NCI-H345 (cell line): ENCODE results near the gene PRRC2C.
"Not testable (repeated sequence)": the region's sequence is repeated elsewhere in the genome, so short reads cannot be mapped to it uniquely, and the experiment has no call there.

Source experiments
- DNase-seq: peaks from one replicate; lab custom pipeline; 2025; lab: John Stamatoyannopoulos, UW

The PRRC2C gene

DNA sequence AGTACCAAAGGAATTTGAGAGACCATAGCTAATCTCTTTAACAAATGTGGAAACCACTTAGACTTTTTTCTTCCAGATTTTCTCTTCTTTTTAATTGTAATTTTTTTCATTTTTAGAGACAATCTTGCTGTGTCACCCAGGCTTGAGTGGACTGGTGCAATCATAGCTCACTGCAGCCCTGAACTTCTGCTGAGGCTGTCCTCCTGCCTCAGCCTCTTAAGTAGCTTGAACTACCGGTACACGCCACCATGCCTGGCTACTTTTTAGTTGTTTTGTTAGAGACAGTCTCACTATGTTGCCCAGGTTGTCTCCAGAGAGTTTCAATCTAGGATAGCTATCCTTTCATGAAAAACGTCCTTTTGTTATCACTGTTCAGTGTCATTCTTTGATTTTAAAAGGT lies 15.0 kb downstream of the PRRC2C start:
- DNase-seq = no peak

- DNase-seq = no peak
These were observed 15.5 kb downstream of the PRRC2C start for GRCh38 chr1:171500803-171501202.

DNA sequence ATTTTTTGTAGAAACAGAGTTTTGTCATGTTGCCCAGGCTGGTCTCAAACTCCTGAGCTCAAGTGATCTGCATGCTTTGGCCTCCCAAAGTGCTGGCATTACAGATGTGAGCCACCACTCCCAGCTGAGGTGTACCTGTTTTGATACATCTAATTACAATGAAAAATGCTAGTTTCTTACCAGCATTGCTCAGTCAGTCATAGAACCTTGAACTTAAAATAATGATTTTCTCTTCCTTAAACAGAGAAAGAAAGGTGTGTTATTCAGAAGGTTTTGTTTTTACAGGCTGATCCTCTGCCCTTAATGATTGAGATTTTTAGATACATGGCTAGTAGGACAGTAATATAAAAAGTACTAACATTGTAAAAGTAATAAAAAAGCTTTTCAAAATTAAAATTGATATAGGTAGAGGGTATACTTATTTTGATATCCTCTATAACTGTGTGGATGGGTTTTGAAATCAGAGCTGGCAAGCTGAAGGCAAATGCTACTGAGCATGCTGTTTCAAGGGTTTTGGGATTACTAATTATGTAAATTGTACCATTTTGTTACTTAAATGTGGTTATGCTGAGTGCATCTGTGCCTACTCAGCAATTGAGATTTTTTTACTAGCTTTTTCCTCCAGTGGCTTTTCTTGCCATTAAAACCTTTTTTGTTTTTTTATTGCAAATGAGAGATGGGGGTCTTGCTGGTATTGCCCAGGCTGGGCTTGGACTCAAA lies 16.1 kb downstream of the PRRC2C start:
- no peak for DNase-seq

DNA sequence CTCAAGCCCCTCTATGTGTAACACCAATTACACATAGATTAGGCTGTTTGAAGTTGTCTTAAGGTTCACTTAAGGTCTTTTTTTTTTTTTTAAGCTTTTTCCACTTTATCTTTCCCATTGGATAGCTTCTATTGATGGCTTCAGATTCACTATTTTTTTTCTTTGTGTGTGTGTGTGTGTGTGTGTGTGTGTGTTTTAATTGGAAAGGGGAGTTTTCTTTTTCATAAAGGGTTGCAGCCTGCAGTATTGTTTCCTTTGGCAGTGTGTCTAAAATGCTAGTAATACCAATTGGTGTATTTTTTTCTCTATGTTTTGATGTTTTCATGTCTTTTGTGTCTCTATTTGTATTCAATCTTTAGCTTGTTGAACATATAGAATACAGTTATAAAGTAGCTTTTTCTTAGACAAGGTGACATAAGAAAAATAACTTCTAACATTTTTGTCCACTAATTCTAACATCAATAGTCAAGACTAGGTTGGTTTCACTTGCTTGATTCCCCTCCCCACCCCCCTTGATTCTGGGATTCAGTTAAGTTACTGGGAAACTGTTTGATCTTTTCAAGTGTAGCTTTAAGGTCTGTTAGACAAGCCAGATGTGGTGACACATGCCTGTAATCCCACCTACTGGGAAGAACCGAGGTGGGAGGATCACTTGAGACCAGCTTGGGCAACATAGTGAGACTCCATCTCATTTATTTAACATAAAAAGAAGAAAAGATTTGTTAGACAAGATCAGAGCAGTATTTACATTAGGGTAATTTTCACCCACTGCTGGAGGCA lies 21.4 kb downstream of the PRRC2C start:
- DNase-seq = no peak

GRCh38 chr1:171507435-171507834 lies 22.1 kb downstream of the PRRC2C start:
- DNase-seq = no peak

GRCh38 chr1:171509191-171509590 lies 23.9 kb downstream of the PRRC2C start:
- no peak for DNase-seq

- DNase-seq = no peak
These were observed 28.4 kb downstream of the PRRC2C start for GRCh38 chr1:171513743-171514142.

- DNase-seq = no peak
These were observed 30.0 kb downstream of the PRRC2C start for GRCh38 chr1:171515299-171515698.

DNA sequence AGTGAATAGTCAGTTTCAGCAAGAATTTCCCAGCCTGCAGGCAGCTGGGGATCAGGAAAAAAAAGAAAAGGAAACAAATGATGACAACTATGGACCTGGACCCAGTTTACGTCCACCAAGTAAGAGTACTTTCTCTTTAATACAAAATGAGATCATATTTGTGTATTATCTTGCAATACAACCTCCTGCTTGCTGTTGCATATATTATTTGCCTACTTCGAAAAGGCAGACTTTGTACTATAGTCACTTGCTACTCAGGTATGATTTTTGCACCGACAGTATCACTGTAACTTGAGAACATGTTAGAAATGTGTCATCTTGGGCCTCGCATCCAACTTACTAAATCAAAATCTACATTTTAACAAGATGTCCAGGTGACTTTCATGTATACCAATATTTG lies 30.4 kb downstream of the PRRC2C start:
- DNase-seq = no peak

- no peak for DNase-seq
These were observed 36.2 kb downstream of the PRRC2C start for GRCh38 chr1:171521567-171521966.

DNA sequence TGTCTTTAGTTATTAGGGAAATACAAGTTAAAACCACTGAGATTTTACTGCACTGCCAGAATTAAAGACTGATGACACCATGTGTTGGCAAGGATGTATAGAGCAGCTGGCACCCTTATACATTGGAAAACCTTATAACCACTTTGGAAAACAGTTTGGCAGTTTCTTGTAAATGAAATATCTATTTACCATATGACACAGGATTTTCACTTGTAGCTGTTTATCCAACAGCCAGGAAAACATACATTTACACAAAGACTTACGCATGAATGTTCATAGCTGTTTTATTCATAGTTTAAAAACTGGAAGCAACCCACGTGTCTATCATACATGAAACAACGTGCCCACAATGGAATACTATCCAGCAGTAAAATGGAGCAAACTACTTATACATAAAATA lies 45.3 kb downstream of the PRRC2C start:
- no peak for DNase-seq

DNA sequence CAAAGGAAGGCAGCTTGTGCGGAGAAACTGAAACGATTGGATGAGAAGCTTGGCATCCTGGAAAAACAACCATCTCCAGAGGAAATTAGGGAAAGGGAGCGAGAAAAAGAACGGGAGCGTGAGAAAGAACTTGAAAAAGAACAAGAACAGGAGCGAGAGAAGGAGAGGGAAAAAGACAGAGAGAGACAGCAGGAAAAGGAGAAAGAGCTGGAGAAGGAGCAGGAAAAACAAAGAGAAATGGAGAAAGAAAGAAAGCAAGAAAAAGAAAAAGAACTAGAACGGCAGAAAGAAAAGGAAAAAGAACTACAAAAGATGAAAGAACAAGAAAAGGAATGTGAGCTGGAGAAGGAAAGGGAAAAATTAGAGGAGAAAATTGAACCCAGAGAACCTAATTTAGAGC lies 47.2 kb downstream of the PRRC2C start:
- DNase-seq = no peak

DNA sequence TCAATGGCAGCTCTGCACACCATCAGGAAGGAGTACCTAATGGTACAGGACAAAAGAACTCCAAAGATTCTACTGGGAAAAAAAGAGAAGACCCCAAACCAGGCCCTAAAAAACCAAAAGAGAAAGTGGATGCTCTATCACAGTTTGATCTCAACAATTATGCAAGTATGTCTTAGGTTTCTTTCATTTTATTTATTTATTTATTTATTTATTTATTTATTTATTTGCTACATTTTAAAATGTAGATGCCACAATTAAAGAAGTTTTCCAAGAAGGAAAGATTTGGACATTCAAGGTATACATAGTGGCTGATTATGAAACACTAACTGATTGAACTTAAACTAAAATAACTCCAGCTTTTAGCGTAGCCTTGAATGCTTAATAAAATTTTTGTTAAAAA lies 60.2 kb downstream of the PRRC2C start:
- DNase-seq = no peak

GRCh38 chr1:171550050-171550449 lies 64.7 kb downstream of the PRRC2C start:
- DNase-seq = no peak

DNA sequence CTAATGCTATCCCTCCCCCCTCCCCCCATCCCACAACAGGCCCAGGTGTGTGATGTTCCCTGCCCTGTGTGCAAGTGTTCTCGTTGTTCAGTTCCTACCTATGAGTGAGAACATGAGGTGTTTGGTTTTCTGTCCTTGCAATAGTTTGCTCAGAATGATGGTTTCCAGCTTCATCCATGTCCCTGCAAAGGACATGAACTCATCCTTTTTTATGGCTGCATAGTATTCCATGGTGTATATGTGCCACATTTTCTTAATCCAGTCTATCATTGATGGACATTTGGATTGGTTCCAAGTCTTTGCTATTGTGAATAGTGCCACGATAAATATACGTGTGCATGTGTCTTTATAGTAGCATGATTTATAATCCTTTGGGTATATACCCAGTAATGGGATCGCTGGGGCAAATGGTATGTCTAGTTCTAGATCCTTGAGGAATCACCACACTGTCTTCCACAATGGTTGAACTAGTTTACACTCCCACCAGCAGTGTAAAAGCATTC lies 65.3 kb downstream of the PRRC2C start:
- DNase-seq = not testable (repeated sequence)

DNA sequence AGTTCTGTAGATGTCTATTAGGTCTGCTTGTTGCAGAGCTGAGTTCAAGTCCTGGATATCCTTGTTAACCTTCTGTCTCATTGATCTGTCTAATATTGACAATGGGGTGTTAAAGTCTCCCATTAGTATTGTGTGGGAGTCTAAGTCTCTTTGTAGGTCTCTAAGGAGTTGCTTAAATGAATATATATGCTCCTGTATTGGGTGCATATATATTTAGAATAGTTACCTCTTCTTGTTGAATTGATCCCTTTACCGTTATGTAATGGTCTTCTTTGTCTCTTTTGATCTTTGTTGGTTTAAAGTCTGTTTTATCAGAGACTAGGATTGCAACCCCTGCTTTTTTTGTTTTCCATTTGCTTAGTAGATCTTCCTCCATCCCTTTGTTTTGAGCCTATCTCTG lies 68.6 kb downstream of the PRRC2C start:
- peak; percentile 67 for DNase-seq

DNA sequence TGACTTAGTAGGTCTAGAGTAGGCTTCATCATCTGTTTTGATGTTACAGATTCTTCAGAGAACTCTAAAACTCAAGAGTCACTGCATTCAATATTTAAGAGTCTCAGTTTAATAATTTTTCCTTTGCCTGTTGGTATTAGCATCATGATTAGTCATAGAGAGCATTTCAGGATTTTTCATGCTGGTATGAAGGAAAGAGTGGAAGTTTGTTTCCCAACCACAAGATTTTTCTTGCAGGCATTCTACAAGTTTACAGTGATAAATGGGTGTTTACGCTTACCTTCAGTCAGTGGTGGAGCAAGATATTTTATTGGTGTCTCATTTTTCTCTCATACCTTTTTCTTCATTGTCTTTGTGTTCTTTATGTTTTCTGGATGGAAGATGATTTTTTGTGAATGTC lies 78.3 kb downstream of the PRRC2C start:
- DNase-seq = no peak

- no peak for DNase-seq
These were observed 81.1 kb downstream of the PRRC2C start for GRCh38 chr1:171566467-171566866.

GRCh38 chr1:171570295-171570694 lies 85.0 kb downstream of the PRRC2C start:
- no peak for DNase-seq

- no peak for DNase-seq
These were observed 90.8 kb downstream of the PRRC2C start for GRCh38 chr1:171576144-171576543.

DNA sequence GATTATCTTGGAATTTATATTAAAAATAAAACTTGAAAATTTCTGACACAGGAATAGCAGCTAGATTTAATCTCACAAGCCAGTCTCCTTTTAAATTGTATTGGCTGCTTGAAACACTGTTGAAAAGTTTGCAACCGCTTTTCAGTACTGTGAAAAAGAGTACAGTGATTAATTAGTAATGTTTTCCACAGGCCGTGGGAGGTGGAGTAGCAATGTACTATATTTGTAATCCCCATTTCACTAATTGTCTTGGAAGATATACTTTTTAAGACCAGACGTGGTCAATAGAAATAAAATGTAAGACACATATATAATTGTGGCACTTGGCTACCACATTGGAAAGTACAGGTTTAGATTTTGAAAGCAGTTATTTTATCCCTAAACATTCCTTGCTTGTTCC lies 95.9 kb downstream of the PRRC2C start:
- no peak for DNase-seq

DNA sequence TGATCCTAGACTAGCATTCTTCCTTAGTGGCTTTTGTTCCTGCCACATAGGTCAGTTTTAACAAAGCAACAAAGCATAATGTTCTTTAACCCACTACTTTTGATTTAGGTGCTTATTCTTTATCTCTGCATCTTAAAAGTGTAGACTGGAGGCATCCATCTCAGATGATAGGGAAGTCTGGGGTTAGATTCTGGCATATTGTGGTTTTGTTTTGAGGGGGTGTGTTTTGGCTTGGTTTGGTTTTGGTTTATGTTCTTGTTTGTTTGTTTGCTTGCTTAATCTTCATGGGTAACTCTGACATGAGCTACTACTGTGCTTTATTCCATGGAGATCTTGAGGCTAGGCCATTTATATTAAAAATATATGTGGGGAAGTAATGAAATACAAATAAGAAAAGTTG lies 96.4 kb downstream of the PRRC2C start:
- no peak for DNase-seq

- no peak for DNase-seq
These were observed 97.3 kb downstream of the PRRC2C start for GRCh38 chr1:171582589-171582988.
